MM.1S (cell line): ENCODE data around the gene ABCB7.

Source experiments
- DNase-seq: peaks from one replicate; pipeline ENCODE4 v3.0.0-alpha.2; 2015
- H2AFZ ChIP-seq: fragments of 300-600 bp; sonication (generic); 2 replicates; pipeline ENCODE4 v1.6.0; 2016; ENCODE audit warnings: antibody characterized with exemption, low read length
- H3F3A ChIP-seq: fragments of 300-600 bp; sonication (generic); 2 replicates; pipeline ENCODE4 v1.6.1; 2016; ENCODE audit warnings: mild to moderate bottlenecking, antibody characterized with exemption, low read length, moderate library complexity, mixed read lengths; ENCODE audit not compliant: insufficient read depth
- H3K27ac ChIP-seq: fragments of 300-600 bp; sonication (generic); 2 replicates; pipeline ENCODE4 v1.5.1; 2016; ENCODE audit warnings: mild to moderate bottlenecking, low read length
- H3K27me3 ChIP-seq: fragments of 300-600 bp; sonication (generic); replicated peaks from 2 replicates; pipeline ENCODE4 v1.6.0; 2016; ENCODE audit warnings: low read length; ENCODE audit not compliant: insufficient read depth
- H3K36me3 ChIP-seq: fragments of 300-600 bp; sonication (generic); replicated peaks from 2 replicates; pipeline ENCODE4 v1.6.1; 2016; ENCODE audit warnings: mild to moderate bottlenecking, low read length, mixed read lengths; ENCODE audit not compliant: insufficient read depth
- H3K4me1 ChIP-seq: fragments of 300-600 bp; sonication (generic); 2 replicates; pipeline ENCODE4 v1.6.1; 2016; ENCODE audit warnings: low read length, mixed read lengths
- H3K4me2 ChIP-seq: fragments of 300-600 bp; sonication (generic); 2 replicates; pipeline ENCODE4 v1.6.0; 2016; ENCODE audit warnings: low read depth, low read length
- H3K4me3 ChIP-seq: fragments of 300-600 bp; sonication (generic); 2 replicates; pipeline ENCODE4 v1.5.1; 2016; ENCODE audit warnings: low read length, mixed read lengths
- H3K79me2 ChIP-seq: fragments of 300-600 bp; sonication (generic); 2 replicates; pipeline ENCODE4 v1.6.1; 2016; ENCODE audit warnings: mixed run types, low read length, mixed read lengths
- H3K9ac ChIP-seq: fragments of 300-600 bp; sonication (generic); 2 replicates; pipeline ENCODE4 v1.6.1; 2016; ENCODE audit warnings: low read length, mixed read lengths
- H3K9me2 ChIP-seq: fragments of 300-600 bp; sonication (generic); replicated peaks from 2 replicates; pipeline ENCODE4 v1.6.1; 2016; ENCODE audit warnings: mild to moderate bottlenecking, low read length, mixed read lengths; ENCODE audit not compliant: insufficient read depth
- H3K9me3 ChIP-seq: fragments of 300-600 bp; sonication (generic); replicated peaks from 2 replicates; pipeline ENCODE4 v1.6.1; 2016; ENCODE audit warnings: mild to moderate bottlenecking, low read length, mixed read lengths; ENCODE audit not compliant: insufficient read depth
- H4K20me1 ChIP-seq: fragments of 300-600 bp; sonication (generic); 2 replicates; pipeline ENCODE4 v1.6.1; 2016; ENCODE audit warnings: mild to moderate bottlenecking, low read length, moderate library complexity, mixed read lengths; ENCODE audit not compliant: insufficient read depth
- EZH2 ChIP-seq: fragments of 300-600 bp; sonication (generic); optimal IDR thresholded peaks from 2 replicates; pipeline ENCODE3; 2017; ENCODE audit warnings: low read depth, mild to moderate bottlenecking, antibody characterized with exemption, low read length, mixed read lengths
- EZH2phosphoT487 ChIP-seq: fragments of 300-600 bp; sonication (generic); IDR thresholded peaks from 2 replicates; pipeline ENCODE4 v1.6.1; 2018; ENCODE audit warnings: antibody characterized with exemption, low read length
- TF ChIP-seq, protein P1 (sequence below): fragments of 300-600 bp; sonication (generic); IDR thresholded peaks from 2 replicates; pipeline ENCODE4 v1.5.1; 2016; ENCODE audit warnings: antibody characterized with exemption, low read length, mixed read lengths

The ABCB7 gene

DNA sequence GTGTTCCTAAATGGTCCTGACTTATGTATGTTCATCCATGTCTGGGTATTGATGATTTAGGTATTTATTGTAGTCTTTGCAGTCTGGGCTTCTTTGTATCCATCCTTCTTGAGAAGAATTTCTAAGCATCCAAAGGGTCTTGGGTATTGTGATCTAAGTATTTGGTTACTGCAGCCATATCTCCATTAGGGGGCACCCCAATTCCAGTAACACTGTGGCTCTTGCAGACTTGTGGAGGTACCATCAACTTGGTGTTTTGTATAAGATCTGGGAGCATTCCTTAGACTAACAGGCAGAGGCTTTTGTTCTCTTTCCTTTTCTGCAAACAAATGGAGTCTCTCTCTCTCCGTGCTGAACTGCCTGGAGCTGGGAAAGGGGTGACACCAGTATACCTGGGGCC, 117.2 kb downstream of the ABCB7 start:
- Histone ChIP-seq H3K4me1 (no peaks in the 10 kb centered on the region), H3K4me3 (no peak overlapping the region), H3K27me3 (no peaks in the 10 kb centered on the region), H3K9me3 (no peaks in the 10 kb centered on the region), H4K20me1 (no peaks in the 10 kb centered on the region), H3F3A (no peaks in the 10 kb centered on the region), H3K36me3 (no peaks in the 10 kb centered on the region), H3K9me2 (no peaks in the 10 kb centered on the region), H2AFZ (no peak overlapping the region), H3K9ac (no peak overlapping the region), H3K4me2 (no peak overlapping the region), H3K27ac (no peak overlapping the region), H3K79me2 (no peaks in the 10 kb centered on the region)
- DNase-seq: no peak
- TF ChIP-seq, protein P1, sequence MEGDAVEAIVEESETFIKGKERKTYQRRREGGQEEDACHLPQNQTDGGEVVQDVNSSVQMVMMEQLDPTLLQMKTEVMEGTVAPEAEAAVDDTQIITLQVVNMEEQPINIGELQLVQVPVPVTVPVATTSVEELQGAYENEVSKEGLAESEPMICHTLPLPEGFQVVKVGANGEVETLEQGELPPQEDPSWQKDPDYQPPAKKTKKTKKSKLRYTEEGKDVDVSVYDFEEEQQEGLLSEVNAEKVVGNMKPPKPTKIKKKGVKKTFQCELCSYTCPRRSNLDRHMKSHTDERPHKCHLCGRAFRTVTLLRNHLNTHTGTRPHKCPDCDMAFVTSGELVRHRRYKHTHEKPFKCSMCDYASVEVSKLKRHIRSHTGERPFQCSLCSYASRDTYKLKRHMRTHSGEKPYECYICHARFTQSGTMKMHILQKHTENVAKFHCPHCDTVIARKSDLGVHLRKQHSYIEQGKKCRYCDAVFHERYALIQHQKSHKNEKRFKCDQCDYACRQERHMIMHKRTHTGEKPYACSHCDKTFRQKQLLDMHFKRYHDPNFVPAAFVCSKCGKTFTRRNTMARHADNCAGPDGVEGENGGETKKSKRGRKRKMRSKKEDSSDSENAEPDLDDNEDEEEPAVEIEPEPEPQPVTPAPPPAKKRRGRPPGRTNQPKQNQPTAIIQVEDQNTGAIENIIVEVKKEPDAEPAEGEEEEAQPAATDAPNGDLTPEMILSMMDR: no peak
- TF ChIP-seq EZH2 (no peak), EZH2phosphoT487 (no peak)
